Esophagus squamous epithelium (tissue), 4 donors: ENCODE data around the gene NACC1.

Experiments
- POLR2A ChIP-seq, 4 donors: fragments of 450-650 bp; IDR thresholded peaks; one replicate each; pipeline ENCODE4 v1.6.1; 2017; ENCODE audit warnings: antibody characterized with exemption in 4 of 4, mild to moderate bottlenecking in 4 of 4, moderate library complexity in 3 of 4
- TF ChIP-seq, protein P1 (sequence below), 6 experiments: fragments of 450-650 bp in 4 of 6; fragments of 200-600 bp in 2 of 6; sonication (generic) in 2 of 6; IDR thresholded peaks; one replicate each; pipeline ENCODE4 v1.5.1; 2016 to 2019; ENCODE audit warnings: antibody characterized with exemption in 6 of 6, mild to moderate bottlenecking in 4 of 6, moderate library complexity in 4 of 6

DNA sequence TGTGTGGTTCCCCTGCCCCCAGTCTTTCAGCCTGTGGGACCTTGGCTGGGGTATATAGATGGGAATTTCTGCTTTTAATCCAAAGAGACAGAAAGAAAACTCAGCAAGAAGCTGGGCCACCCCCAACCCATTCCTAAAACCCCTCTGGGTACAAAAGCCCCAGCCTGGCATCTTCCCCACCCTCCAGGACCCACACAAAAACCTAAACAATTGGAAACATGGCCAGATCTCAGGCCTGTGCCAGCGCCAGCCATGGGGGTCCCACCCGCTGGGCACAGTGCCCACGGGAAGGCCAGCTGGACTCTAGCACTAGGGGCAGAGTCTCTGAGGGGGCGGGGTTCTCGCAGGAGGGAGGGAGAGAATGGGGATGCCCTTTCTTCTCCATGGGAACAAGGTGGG, 24.0 kb upstream of the NACC1 start:
- TF ChIP-seq, protein P1, sequence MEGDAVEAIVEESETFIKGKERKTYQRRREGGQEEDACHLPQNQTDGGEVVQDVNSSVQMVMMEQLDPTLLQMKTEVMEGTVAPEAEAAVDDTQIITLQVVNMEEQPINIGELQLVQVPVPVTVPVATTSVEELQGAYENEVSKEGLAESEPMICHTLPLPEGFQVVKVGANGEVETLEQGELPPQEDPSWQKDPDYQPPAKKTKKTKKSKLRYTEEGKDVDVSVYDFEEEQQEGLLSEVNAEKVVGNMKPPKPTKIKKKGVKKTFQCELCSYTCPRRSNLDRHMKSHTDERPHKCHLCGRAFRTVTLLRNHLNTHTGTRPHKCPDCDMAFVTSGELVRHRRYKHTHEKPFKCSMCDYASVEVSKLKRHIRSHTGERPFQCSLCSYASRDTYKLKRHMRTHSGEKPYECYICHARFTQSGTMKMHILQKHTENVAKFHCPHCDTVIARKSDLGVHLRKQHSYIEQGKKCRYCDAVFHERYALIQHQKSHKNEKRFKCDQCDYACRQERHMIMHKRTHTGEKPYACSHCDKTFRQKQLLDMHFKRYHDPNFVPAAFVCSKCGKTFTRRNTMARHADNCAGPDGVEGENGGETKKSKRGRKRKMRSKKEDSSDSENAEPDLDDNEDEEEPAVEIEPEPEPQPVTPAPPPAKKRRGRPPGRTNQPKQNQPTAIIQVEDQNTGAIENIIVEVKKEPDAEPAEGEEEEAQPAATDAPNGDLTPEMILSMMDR (IDR thresholded peaks at IDR 0.05): no peak
- TF ChIP-seq POLR2A (IDR thresholded peaks at IDR 0.05): no peak
